Head of caudate nucleus (tissue), 42 donors: Measurements from ENCODE around the gene EHBP1L1.

Experiments
- DNase-seq, 42 donors: peaks; one replicate each; pipeline versions ENCODE4 v3.0.0 to v3.0.0-alpha.2; 2020 to 2021; ENCODE audit warnings: mixed read lengths in 7 of 42
- intact Hi-C: fragments of 100-400 bp; cut with DNase I; formaldehyde crosslinking; loops from one replicate; pipeline ENCODE4 v1.15.0; 2022

EHBP1L1 gene

GRCh38 chr11:65573391-65574079, 2.3 kb upstream of the EHBP1L1 start:
- DNase-seq, result peak in 2 of 42 donors; percentile 30 to 52
- intact Hi-C loops, result no loop called here

GRCh38 chr11:65574109-65574810, 1.6 kb upstream of the EHBP1L1 start:
- DNase-seq, result peak in 40 of 42 donors; percentile 51 to 87 (median 74)
- intact Hi-C loops, result no loop called here

GRCh38 chr11:65574811-65575567, 864 bp upstream of the EHBP1L1 start:
- intact Hi-C loops, result no loop called here
- DNase-seq, result no peak

GRCh38 chr11:65576232-65576866, 496 bp downstream of the EHBP1L1 start:
- DNase-seq, result no peak
- intact Hi-C loops, result no loop called here

- DNase-seq, result peak in 5 of 42 donors; percentile 39 to 60 (median 46)
- intact Hi-C loops, result no loop called here
Observed at GRCh38 chr11:65576867-65577755, 1.3 kb downstream of the EHBP1L1 start.

GRCh38 chr11:65577756-65578109, 1.9 kb downstream of the EHBP1L1 start:
- intact Hi-C loops, result no loop called here
- DNase-seq, result no peak

- DNase-seq, result no peak
- intact Hi-C loops, result no loop called here
Observed at GRCh38 chr11:65578134-65578533, 2.3 kb downstream of the EHBP1L1 start.

- no peak for DNase-seq
- intact Hi-C loops, result no loop called here
Observed at GRCh38 chr11:65578667-65579066, 2.8 kb downstream of the EHBP1L1 start.

- intact Hi-C loops, result no loop called here
Observed at GRCh38 chr11:65579291-65579690, 3.4 kb downstream of the EHBP1L1 start.

GRCh38 chr11:65580031-65580692, 4.3 kb downstream of the EHBP1L1 start:
- intact Hi-C loops, result no loop called here
- DNase-seq, result no peak

More at GRCh38 chr11:65579291-65579690, 3.4 kb downstream of the EHBP1L1 start:
- no peak for DNase-seq

GRCh38 chr11:65580756-65581155, 4.9 kb downstream of the EHBP1L1 start:
- DNase-seq, result no peak
- intact Hi-C loops, result no loop called here

- intact Hi-C loops, result no loop called here
- no peak for DNase-seq
Observed at GRCh38 chr11:65581928-65582327, 6.1 kb downstream of the EHBP1L1 start.

GRCh38 chr11:65583589-65583988, 7.7 kb downstream of the EHBP1L1 start:
- DNase-seq, result no peak

GRCh38 chr11:65584106-65584505, 8.3 kb downstream of the EHBP1L1 start:
- DNase-seq, result no peak
- intact Hi-C loops, result no loop called here

More at GRCh38 chr11:65583589-65583988, 7.7 kb downstream of the EHBP1L1 start:
- intact Hi-C loops, result no loop called here

GRCh38 chr11:65584723-65585171, 8.9 kb downstream of the EHBP1L1 start:
- DNase-seq, result peak in 34 of 42 donors; percentile 50 to 86 (median 64)

GRCh38 chr11:65585396-65586246, 9.8 kb downstream of the EHBP1L1 start:
- no peak for DNase-seq
- intact Hi-C loops, result no loop called here

More at GRCh38 chr11:65584723-65585171, 8.9 kb downstream of the EHBP1L1 start:
- intact Hi-C loops, result no loop called here

GRCh38 chr11:65586247-65586630, 10.4 kb downstream of the EHBP1L1 start:
- intact Hi-C loops, result no loop called here
- no peak for DNase-seq
